GM15510 (cell line): Measurements from ENCODE around the gene LCORL.
A peak's percentile ranks its signal among the peaks of the same experiment; 100 is the strongest.

Experiments used
- POLR2A ChIP-seq: IDR thresholded peaks from 3 replicates; pipeline ENCODE4 v1.6.1; 2011; ENCODE audit warnings: borderline replicate concordance; ENCODE audit not compliant: insufficient read length; ENCODE audit errors: extremely low read depth

Gene LCORL

GRCh38 chr4:18021720-18022571 lies at the start of gene LCORL:
TSS of gene LCORL (minus strand) at chr4:18021755. CDS start at chr4:18021751, 4 bp downstream.
- TF ChIP-seq POLR2A, result peak; percentile 45

GRCh38 chr4:18069810-18070209 lies 48.3 kb upstream of the LCORL start:
- no peak for TF ChIP-seq POLR2A

GRCh38 chr4:18067031-18067430 lies 45.5 kb upstream of the LCORL start:
- no peak for TF ChIP-seq POLR2A

DNA sequence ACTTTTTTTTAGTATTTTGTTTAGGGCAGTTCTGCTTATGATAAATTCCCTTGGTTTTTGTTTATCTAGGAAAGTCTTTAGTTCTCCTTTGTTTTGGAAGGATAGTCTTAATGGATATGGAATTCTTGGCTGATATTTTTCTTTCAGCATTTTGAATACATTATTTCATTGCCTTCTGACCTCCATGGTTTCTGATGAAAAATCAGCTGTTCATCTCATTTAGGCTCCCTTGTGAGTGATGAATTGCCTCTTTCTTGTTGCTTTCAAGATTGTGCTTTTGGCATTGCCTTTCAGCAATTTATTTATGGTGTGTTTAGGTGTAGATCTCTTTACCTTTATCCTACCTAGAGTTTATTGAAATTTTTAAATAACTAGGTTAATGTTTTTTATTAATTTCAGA lies 41.5 kb upstream of the LCORL start:
- no peak for TF ChIP-seq POLR2A

- no peak for TF ChIP-seq POLR2A
These were observed 36.4 kb upstream of the LCORL start for GRCh38 chr4:18057821-18058533.

DNA sequence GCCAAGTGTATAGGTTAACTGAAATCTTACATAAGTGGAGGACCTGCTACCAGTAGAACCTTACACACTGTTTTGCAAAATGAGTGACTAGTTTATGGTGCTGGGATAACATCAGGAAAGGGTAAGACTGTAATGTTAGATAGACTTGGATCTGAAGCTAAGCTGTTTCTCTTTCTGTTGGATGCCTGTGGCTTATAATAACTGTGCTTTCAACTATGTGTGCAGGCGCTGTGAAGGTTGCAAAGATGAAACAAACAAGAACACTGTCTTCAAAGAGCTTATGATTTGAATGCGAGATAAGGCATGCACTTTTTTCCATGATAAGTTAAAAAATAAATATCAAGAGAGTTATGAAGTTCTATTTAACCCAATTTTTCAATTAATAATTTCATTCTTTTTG lies 34.5 kb upstream of the LCORL start:
- TF ChIP-seq POLR2A, result no peak

DNA sequence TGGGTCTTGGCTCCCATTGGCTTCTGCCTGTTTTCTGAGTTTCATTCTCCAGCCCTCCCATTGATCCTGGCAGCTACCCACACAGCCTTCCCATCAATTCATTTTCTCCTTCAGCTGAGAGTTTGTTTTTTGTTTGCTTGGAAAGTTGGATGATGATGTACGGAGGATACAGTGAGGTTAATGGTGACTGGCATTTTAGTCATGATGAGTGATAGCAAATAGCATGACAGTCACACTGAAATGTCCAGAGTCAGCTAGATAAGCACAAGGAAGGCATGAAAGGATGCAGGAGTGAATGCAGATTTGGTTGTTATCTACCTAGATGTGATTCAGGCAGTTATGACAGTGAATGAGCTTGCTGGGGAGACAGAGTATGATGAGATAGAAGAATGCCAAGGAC lies 30.6 kb upstream of the LCORL start:
- TF ChIP-seq POLR2A, result no peak

DNA sequence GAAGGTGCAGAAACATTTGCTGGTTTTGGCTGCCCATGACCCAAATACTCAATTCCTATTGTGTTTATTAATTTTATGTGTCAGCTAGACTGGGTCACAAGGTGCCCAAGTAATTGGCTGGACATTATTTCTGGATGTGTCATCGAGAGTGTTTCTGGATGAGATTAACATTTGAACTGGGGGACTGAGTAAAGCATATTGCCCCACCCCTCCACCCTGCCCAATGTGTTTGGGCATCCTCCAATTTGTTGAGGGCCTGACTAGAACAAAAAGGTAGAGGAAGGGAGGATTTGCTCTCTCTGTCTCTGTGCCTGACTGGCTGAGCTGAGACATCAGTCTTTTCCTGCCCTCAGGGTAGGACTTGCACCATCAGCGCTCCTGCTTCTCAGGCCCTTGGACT lies 29.7 kb upstream of the LCORL start:
- TF ChIP-seq POLR2A, result no peak

GRCh38 chr4:18050448-18050847 lies 28.9 kb upstream of the LCORL start:
- TF ChIP-seq POLR2A, result no peak

- no peak for TF ChIP-seq POLR2A
These were observed 27.9 kb upstream of the LCORL start for GRCh38 chr4:18049446-18049845.

GRCh38 chr4:18042754-18043153 lies 21.2 kb upstream of the LCORL start:
- no peak for TF ChIP-seq POLR2A

DNA sequence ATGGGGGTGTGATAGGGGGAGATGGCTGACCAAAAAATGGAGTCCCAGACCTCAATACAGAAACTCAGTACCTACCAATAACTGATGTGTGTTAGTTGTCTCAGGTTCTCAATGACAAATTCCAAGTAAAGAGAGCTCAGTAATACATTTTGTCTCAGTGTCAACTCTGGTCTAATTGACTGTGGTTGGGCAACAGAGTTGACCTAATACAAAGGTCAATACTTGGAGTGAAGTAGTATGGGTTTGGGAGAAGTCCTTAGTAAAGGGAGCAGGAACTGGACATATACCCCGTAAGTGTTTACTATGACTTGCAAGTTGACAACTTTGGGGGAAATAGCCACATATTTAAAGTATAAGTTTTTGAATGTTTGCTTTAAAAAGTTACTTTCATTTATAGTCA lies 20.5 kb upstream of the LCORL start:
- no peak for TF ChIP-seq POLR2A

DNA sequence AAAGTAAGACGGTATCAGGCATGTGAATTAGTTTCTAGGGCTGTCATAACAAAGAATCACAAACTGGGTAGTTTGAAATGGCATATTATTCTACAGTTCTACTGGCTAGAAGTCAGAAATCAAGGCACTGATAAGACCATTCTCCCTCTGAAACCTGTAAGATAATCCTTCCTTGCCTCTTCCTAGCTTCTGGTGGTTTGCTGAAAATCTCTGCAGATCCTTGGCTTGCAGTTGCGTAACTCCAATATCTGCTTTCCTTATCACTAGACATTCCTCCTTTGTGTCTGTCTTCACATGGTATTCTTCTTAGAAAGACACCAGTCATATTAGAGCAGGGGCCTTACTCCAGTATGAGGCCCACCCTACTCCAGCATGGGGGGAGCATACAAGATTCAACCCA lies 19.6 kb upstream of the LCORL start:
- TF ChIP-seq POLR2A, result no peak

GRCh38 chr4:18039113-18039512 lies 17.6 kb upstream of the LCORL start:
- no peak for TF ChIP-seq POLR2A

GRCh38 chr4:18034099-18034498 lies 12.5 kb upstream of the LCORL start:
- no peak for TF ChIP-seq POLR2A
